Measurements from ENCODE around the gene RNASE4. TPM values are rescaled to one million over a fixed set of nuclear protein-coding genes. Genes with fewer than 3 reads are reported as not detected.

RNASE4 gene
- total RNA-seq, 4 donors from 2014 or later: 90.9 to 193 (median 118) TPM

DNA sequence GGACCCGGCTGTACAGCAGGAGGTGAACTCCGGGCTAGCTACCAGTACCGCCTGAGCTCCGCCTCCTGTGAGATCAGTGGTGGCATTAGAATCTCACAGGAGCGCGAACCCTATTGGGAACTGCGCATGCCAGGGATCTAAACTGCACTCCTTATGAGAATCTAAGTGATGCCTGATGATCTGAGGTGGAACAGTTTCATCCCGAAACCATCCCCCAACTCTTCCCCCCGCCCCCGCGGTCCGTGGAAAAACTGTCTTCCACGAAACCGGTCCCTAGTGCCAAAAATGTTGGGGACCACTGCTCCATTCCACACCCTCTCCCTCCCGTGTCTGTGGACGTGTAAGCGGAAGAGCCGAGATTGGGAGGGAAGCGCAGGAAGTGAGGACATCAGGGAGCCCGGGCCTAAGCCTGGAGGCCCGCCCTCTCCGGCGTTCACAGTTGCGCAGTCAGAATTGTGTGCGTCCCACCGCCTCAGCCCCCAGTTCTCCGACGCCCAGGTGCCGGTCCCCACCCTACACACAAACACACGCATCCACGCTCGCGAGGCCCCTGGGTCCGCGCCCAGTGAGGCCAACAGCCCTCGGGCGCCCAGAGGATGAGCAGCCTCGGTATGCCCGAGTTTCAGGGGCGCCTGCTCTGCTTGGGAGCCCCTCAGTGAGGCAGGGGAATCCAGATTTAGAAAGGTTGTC lies 1.8 kb upstream of the RNASE4 start:
- TF ChIP-seq POLR2A (IDR thresholded peaks at IDR 0.05) (peak; percentile 94 to 99), CTCF (IDR thresholded peaks at IDR 0.05) (peak in 2 of 5 experiments; percentile 13 to 36), EP300 (IDR thresholded peaks at IDR 0.05) (peak; percentile 16 to 100)
- H3K9me3 ChIP-seq: no peaks in the 10 kb centered on the region
- peak; percentile 83 to 86 for DNase-seq (ENCODE audit: low spot score in 2 of 2)
- peak overlapping the region; percentile 65 to 94 (median 84) for H3K4me3 ChIP-seq
- peak overlapping the region; percentile 98 to 100 (median 100) for H3K27ac ChIP-seq
- 0 to 1% methylated on average over 30 to 37 of the region's 40 CpGs for WGBS, 2 donors
- no peaks in the 10 kb centered on the region for H3K36me3 ChIP-seq
- H3K27me3 ChIP-seq: no peaks in the 10 kb centered on the region
- H3K4me1 ChIP-seq: peaks cover 0 to 38% (median 26%) of the 10 kb centered on the region in 4 donors

- TF ChIP-seq CTCF (IDR thresholded peaks at IDR 0.05) (no peak), EP300 (IDR thresholded peaks at IDR 0.05) (no peak), POLR2A (IDR thresholded peaks at IDR 0.05) (no peak)
- Histone ChIP-seq H3K9me3 (no peaks in the 10 kb centered on the region), H3K27me3 (no peaks in the 10 kb centered on the region), H3K4me3 (peak overlapping the region; percentile 65 to 94 (median 84)), H3K4me1 (peaks cover 0 to 45% (median 28%) of the 10 kb centered on the region in 4 donors), H3K27ac (peak overlapping the region; percentile 98 to 100 (median 100)), H3K36me3 (no peaks in the 10 kb centered on the region)
- 0 to 1% methylated on average over 38 of the region's 38 CpGs for WGBS, 2 donors
- DNase-seq (ENCODE audit: low spot score in 2 of 2): peak; percentile 55 to 91
These were observed 1.1 kb upstream of the RNASE4 start for GRCh38 chr14:20683125-20683890.

DNA sequence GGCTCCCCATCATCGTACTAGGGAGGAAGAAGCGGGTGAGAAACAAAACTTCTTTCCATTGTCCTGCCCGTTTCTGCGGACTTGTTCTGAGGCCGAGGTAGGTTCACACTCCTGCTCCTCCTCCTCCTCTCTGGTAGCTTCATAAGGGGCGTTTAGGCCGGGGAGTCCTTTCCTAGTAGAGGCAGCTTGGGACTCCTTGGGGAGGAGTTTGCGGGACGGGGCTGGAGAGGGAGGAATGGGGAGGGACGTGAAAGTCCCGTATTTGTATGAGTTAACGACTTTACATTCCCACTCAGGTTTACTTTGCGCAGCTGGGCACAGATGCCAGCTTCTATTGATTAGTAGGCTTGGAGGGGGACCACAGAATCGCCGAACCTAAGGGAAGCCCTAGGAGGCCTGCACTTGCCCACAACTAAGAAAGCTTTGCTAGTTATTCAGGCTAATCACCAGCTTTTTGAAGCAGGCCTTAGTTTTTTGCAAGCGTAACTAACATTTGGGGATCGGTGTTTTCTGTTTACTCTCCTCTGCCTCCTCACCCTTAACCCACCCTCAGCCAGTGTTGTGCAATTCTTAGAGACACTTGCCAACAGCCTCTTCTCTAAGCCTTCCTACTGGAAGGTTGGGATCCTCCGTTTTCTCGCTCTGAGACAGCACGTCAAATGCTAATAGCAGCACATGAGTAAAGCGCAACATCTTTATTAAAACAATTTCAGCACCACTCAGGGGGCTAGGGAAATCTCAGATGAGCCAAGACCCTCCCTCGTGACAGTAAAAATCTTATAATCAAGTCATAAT lies 499 bp downstream of the RNASE4 start:
- DNase-seq (ENCODE audit: low spot score in 2 of 2): peak in 1 of 2 donors; percentile 69
- Histone ChIP-seq H3K4me1 (peaks cover 0 to 48% (median 29%) of the 10 kb centered on the region in 4 donors), H3K36me3 (no peaks in the 10 kb centered on the region), H3K27me3 (no peaks in the 10 kb centered on the region), H3K9me3 (no peaks in the 10 kb centered on the region), H3K4me3 (peak overlapping the region; percentile 65 to 94 (median 84)), H3K27ac (peak overlapping the region; percentile 98 to 100 (median 100))
- no peak for TF ChIP-seq CTCF (IDR thresholded peaks at IDR 0.05)
- TF ChIP-seq POLR2A (IDR thresholded peaks at IDR 0.05): no peak
- peak; percentile 14 to 61 for TF ChIP-seq EP300 (IDR thresholded peaks at IDR 0.05)
- 9 to 11% methylated on average over 22 of the region's 22 CpGs for WGBS, 2 donors

DNA sequence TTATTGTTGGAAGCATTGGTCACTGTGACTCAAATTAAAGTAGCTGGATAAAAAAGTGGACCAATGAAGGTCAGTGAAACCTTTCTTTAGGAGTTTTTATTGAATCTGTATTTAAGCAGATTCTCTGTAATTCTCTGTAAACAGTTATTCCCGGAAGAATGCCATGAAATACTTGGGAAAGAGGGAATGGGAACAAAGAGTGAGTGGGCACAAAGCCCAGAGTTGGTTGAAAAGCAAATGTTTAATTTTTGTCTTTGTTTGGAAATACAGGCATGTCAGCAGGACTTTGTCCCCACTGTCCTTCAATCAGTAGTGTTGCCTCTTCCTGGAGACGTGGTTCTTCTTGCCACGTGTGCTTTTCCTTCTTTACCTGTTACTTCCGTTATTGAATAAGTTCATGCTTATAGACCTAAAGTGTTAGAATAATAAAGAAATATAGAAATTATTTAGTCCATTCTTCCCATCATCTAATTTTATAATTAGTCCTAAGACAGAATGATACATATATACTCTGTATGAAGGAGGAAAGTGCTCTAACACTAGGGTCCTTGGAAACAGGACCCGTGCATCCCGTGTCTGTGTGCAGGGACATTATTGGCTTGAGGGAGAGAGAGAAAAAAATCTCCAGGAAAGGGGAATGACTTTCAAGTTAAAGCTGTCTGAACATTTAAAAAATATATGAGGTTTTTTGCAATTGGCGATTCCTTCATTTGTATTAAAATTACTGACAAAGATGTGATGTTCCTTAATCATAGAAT lies 2.2 kb downstream of the RNASE4 start:
- no peak for DNase-seq (ENCODE audit: low spot score in 2 of 2)
- H3K27me3 ChIP-seq: no peaks in the 10 kb centered on the region
- H3K4me3 ChIP-seq: peak overlapping the region in 3 of 4 donors; percentile 65 to 94 (median 84)
- H3K9me3 ChIP-seq: no peaks in the 10 kb centered on the region
- peak overlapping the region in 3 of 4 donors; percentile 52 to 99 (median 98) for H3K27ac ChIP-seq
- WGBS, 2 donors: 62 to 63% methylated on average over 7 of the region's 7 CpGs
- peaks cover 0 to 49% (median 22%) of the 10 kb centered on the region in 4 donors for H3K4me1 ChIP-seq
- no peaks in the 10 kb centered on the region for H3K36me3 ChIP-seq
- TF ChIP-seq EP300 (IDR thresholded peaks at IDR 0.05): no peak
- TF ChIP-seq CTCF (IDR thresholded peaks at IDR 0.05): no peak
- TF ChIP-seq POLR2A (IDR thresholded peaks at IDR 0.05): no peak
